Measurements from ENCODE around the gene WFDC9. TPM values are rescaled to one million over a fixed set of nuclear protein-coding genes. Genes with fewer than 3 reads are reported as not detected.
"Not testable (repeated sequence)": the region's sequence is repeated elsewhere in the genome, so short reads cannot be mapped to it uniquely, and the experiment has no call there.

WFDC9 gene
- not detected for total RNA-seq
- long read RNA-seq = 0 reads

- DNase-seq (no peak), ATAC-seq (ENCODE audit: poor library complexity) (no peak)
- intact Hi-C loops (cut with DNase I) = no loop called here
These were observed at the start of gene WFDC9 for GRCh38 chr20:45631184-45631583. TSS of gene WFDC9 (minus strand) at chr20:45631284. CDS start at chr20:45610181, 21,103 bp downstream.

GRCh38 chr20:45679650-45680049 lies 48.6 kb upstream of the WFDC9 start:
- DNase-seq = no peak
- intact Hi-C loops (cut with DNase I) = no loop called here
- ATAC-seq (ENCODE audit: poor library complexity) = no peak

GRCh38 chr20:45672765-45673164 lies 41.7 kb upstream of the WFDC9 start:
- ATAC-seq (ENCODE audit: poor library complexity) (no peak), DNase-seq (no peak)
- intact Hi-C loops (cut with DNase I) = no loop called here

GRCh38 chr20:45670139-45670538 lies 39.1 kb upstream of the WFDC9 start, which contains the start of gene WFDC11:
TSS of gene WFDC11 (minus strand) at chr20:45670239. CDS start at chr20:45650600, 19,639 bp downstream.
- intact Hi-C loops (cut with DNase I) = no loop called here
- ATAC-seq (ENCODE audit: poor library complexity) = no peak
- DNase-seq = no peak

- intact Hi-C loops (cut with DNase I); DNase-seq; ATAC-seq (ENCODE audit: poor library complexity): not testable (repeated sequence)
These were observed 26.0 kb upstream of the WFDC9 start for GRCh38 chr20:45657038-45657437.

GRCh38 chr20:45651726-45652125 lies 20.6 kb upstream of the WFDC9 start:
- ATAC-seq (ENCODE audit: poor library complexity); intact Hi-C loops (cut with DNase I); DNase-seq: not testable (repeated sequence)

GRCh38 chr20:45649312-45649863 lies 18.3 kb upstream of the WFDC9 start:
- intact Hi-C loops (cut with DNase I) = no loop called here
- ATAC-seq (ENCODE audit: poor library complexity) (no peak), DNase-seq (no peak)

GRCh38 chr20:45647441-45648050 lies 16.5 kb upstream of the WFDC9 start:
- intact Hi-C loops (cut with DNase I) = no loop called here
- DNase-seq (no peak), ATAC-seq (ENCODE audit: poor library complexity) (no peak)

GRCh38 chr20:45646875-45647274 lies 15.8 kb upstream of the WFDC9 start:
- ATAC-seq (ENCODE audit: poor library complexity) (no peak), DNase-seq (no peak)
- intact Hi-C loops (cut with DNase I) = no loop called here

GRCh38 chr20:45645869-45646268 lies 14.8 kb upstream of the WFDC9 start:
- ATAC-seq (ENCODE audit: poor library complexity); DNase-seq; intact Hi-C loops (cut with DNase I): not testable (repeated sequence)

GRCh38 chr20:45641076-45641475 lies 10.0 kb upstream of the WFDC9 start:
- ATAC-seq (ENCODE audit: poor library complexity); intact Hi-C loops (cut with DNase I); DNase-seq: not testable (repeated sequence)

- ATAC-seq (ENCODE audit: poor library complexity) = no peak
These were observed 8.6 kb upstream of the WFDC9 start for GRCh38 chr20:45639687-45640086.

GRCh38 chr20:45636513-45636912 lies 5.4 kb upstream of the WFDC9 start:
- intact Hi-C loops (cut with DNase I) = no loop called here
- no peak for DNase-seq
- no peak for ATAC-seq (ENCODE audit: poor library complexity)

More at GRCh38 chr20:45639687-45640086, 8.6 kb upstream of the WFDC9 start:
- DNase-seq = no peak
- intact Hi-C loops (cut with DNase I) = no loop called here

GRCh38 chr20:45630371-45630770 lies 713 bp downstream of the WFDC9 start:
- intact Hi-C loops (cut with DNase I) = no loop called here
- no peak for DNase-seq
- ATAC-seq (ENCODE audit: poor library complexity) = no peak

GRCh38 chr20:45629496-45630100 lies 1.5 kb downstream of the WFDC9 start, which contains the start of gene WFDC10A:
TSS of gene WFDC10A (plus strand) at chr20:45629739. CDS start at chr20:45629814, 75 bp downstream.
- DNase-seq (no peak), ATAC-seq (ENCODE audit: poor library complexity) (peak; percentile 36)

GRCh38 chr20:45626540-45626939 lies 4.5 kb downstream of the WFDC9 start:
- no peak for DNase-seq
- ATAC-seq (ENCODE audit: poor library complexity) = no peak
- intact Hi-C loops (cut with DNase I) = no loop called here

More at GRCh38 chr20:45629496-45630100, 1.5 kb downstream of the WFDC9 start, which contains the start of gene WFDC10A:
- intact Hi-C loops (cut with DNase I) = no loop called here

- no peak for ATAC-seq (ENCODE audit: poor library complexity)
- intact Hi-C loops (cut with DNase I) = no loop called here
- no peak for DNase-seq
These were observed 9.5 kb downstream of the WFDC9 start for GRCh38 chr20:45621593-45621992.

GRCh38 chr20:45617591-45617990 lies 13.5 kb downstream of the WFDC9 start:
- no peak for DNase-seq
- intact Hi-C loops (cut with DNase I) = no loop called here
- no peak for ATAC-seq (ENCODE audit: poor library complexity)

- DNase-seq = no peak
- no peak for ATAC-seq (ENCODE audit: poor library complexity)
- intact Hi-C loops (cut with DNase I) = no loop called here
These were observed 18.8 kb downstream of the WFDC9 start for GRCh38 chr20:45612314-45612713.

- DNase-seq = no peak
- no peak for ATAC-seq (ENCODE audit: poor library complexity)
- intact Hi-C loops (cut with DNase I) = no loop called here
These were observed 20.0 kb downstream of the WFDC9 start for GRCh38 chr20:45611054-45611453.
